HuH-7.5 (cell line): ENCODE results near the gene AP4B1.

Experiments
- DNase-seq: peaks from one replicate; pipeline ENCODE4 v3.0.0; 2011; ENCODE audit warnings: low spot score

Gene AP4B1

DNA sequence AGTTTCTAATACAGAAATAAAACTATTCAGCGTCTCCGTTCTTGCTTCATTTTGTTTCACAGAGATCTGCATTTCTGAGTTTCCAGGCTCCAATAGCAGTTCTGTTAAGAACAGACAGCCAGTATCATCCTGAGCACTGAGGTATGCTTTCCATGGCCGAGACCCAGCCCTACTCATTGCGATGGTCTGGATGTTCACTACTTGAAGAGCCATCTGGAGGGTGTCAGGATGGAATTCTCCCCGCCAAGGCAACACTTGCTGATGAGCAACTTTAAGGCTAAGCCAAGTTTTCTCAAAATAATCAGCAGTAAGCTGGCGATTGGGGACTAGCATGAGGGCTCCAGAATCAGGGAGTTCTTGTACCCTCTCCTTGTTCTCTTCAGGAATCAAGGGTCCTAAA, 9.5 kb downstream of the AP4B1 start:
- DNase-seq = no peak

- no peak for DNase-seq
Observed at GRCh38 chr1:113893267-113893666, 11.3 kb downstream of the AP4B1 start.

DNA sequence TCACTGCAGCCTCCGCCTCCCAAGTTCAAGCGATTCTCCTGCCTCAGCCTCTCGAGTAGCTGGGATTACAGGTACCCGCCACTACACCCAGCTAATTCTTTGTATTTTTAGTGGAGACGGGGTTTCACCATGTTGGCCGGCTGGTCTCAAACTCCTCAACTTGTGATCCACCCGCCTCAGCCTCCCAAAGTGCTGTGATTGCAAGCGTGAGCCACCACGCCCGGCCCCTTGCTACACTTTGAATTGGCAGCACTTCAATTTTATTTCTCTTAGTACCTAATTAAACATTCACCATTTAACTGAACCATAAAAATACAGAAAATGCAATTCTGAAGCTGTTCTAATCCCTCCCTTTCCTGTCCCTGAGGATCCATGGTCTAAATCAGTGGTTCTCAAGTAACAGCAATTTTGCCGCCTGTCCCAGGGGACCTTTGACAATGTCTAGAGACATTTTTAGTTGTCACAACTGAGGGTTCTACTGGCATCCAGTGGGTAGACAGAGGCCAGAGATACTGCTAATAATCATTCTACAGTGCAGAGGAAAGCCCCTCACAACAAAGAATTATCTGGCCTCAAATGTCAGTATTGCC, 12.9 kb downstream of the AP4B1 start:
- DNase-seq = no peak

GRCh38 chr1:113890816-113891215, 13.8 kb downstream of the AP4B1 start:
- DNase-seq = no peak

DNA sequence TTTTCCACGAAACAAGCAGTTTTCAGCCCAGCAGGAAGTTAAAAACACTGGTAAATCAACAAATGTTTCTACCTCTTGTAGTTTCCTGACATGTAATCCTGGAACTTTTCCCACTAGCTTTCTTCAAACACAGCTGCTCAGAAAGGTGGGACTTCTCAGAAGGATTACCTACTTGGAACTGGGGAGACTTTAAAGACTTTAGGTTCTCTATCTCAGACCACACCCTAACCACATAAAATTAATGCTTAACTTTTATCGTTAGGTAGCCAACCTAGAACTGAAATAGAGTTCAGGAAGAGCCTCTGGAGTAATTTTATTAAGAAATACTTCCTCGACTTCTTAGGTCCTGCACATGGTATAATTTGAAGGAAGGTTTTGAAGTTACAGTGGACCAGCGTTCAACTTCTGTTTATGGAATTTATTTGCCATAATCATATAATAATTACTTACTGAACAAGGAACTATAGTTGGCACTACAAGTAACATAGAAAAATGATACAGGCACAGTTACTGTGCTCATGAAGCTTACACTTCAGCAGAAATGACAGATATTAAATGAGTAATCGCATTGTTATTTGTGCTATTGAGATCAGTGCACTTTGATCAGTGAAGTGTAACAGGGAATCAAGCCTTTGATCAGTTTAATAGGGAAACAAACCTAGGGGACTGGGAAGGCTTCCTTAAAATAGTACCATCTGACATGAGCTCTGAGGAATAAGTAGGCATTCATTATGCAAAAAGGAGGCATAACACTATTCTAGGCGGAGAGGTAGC, 17.0 kb downstream of the AP4B1 start, which contains the start of gene BCL2L15:
BCL2L15 (minus strand) TSS at position 180 of the 774 bp plus-strand sequence. CDS start 206 bp downstream, outside the sequence.
- DNase-seq = no peak

DNA sequence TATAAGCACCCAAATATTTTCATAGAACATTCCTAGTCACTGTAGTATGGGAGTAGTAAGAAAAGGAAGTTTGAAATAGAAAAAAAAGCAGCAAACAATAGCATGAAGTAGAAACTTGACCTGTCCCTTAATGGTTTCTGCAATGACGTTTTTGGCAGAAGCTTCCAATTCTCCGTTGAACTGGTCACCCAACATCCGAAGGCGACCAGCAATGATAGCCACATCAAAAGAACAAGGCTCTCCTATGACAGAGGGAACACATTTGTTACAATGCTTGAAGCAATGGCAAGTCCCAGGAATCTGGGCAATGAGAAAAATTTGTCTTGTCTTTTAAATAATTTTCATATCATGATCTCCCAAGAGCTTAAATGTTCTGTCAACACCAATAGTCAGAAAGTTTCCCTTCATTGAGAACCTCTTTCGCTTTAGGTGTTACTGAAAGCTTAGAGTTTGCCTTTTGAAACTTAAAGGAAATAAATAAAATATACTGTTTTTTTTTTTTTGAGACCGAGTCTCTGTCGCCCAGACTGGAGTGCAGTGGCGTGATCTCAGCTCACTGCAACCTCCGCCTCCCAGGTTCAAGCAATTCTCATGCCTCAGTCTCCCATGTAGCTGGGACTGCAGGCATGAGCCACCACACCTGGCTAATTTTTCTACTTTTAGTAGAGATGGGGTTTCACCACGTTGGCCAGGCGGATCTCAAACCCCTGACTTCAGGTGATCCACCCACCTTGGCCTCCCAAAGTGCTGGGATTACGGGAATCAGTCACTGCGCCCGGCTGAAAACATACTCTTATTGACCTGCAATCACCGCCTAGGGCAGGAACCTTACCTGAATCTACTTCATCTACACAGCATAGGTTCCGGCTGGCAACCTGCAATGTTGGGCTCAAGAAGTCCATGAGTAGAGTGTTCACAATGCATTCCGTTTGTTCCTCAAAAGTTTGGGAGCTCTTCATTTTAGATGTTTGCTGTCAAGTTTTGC, 17.9 kb downstream of the AP4B1 start:
- DNase-seq = no peak

DNA sequence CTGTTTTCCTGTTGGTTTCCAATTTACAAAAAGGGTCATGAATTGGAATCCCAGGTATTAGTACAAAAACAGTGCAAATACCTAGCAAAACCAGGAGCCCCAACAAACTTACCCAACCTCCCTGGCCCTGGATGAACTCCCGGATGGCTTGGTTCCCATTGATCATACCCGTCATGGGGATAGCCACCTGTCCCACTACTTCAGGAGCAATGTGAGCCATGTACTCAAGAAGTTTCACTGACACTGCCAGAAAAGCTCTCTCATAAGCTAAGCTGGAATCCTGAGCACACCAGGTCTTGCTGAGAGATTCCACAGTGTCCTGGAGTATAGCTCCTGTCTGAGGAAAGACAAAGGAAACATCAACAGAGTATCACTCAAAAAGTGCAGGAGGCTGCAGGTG, 22.9 kb downstream of the AP4B1 start:
- no peak for DNase-seq

DNA sequence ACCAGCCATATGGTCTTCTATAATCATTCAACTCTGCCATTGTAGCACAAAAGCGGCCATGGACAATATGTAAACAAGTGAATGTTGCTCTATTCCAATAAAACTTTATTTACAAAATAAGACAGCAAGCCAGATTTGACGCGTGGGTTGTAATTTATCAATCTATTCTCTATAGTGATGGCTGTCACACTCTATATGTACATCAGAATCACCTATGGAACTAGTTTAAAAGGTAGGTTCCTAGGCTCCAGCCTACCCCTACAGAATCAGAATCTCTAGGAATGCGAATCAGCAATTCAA, 24.9 kb downstream of the AP4B1 start:
- no peak for DNase-seq

DNA sequence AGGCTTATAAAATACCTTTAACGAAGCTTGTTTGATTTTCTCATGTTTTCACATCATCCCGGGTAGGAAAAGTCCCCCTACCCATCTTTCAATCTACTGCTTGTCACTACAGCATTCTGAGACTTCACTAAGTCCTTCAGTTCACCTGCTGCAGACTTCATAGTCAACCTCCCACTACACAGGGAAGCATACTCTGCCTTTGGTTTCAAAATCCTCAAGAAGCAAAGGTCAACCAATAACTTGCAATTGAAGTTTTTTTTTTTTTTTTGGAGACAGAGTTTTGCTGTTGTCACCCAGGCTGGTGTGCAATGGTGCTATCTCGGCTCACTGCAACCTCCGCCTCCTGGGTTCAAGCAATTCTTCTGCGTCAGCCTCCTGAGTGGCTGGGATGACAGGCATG, 28.4 kb downstream of the AP4B1 start:
- DNase-seq = no peak

GRCh38 chr1:113875714-113876113, 28.9 kb downstream of the AP4B1 start:
- DNase-seq = no peak

DNA sequence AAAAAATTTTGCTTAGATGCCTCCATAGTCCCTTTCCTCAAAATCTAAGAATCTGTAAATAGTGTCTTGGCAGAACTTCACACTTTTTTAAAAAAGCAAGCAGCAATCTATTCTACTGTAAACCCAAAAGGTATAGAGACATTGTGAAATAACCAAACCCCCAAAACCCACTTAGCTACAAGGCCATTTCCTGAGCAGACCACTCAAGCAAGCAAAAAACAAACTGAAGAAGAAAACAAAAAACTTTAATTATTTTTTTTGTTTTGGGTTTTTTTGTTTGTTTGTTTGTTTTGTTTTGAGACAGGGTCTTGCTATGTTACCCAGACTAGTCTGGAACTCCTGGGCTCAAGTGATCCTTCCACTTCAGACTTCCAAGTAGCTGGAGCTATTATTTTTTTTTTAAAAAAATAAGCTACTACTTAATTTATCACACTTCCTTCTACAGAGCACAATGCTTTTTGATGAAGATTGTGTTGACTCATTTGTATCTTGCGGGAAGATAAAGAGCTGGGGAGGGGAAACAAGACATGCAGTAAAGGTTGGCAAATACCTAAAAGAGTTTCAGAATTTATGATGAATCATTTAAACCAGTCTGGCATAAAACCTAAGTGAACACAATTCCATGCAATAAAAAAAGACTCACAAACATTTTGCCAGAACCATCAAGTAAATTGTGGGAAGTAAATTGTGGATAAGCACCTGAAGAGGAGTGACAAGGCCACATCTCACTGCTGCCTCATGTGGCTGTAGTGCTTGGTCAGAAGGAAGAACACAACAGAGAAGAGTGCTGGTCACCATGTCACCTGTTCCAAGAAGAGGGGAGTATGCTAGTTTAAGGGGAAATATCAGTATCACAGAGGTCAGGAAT, 30.4 kb downstream of the AP4B1 start:
- peak; percentile 15 for DNase-seq

DNA sequence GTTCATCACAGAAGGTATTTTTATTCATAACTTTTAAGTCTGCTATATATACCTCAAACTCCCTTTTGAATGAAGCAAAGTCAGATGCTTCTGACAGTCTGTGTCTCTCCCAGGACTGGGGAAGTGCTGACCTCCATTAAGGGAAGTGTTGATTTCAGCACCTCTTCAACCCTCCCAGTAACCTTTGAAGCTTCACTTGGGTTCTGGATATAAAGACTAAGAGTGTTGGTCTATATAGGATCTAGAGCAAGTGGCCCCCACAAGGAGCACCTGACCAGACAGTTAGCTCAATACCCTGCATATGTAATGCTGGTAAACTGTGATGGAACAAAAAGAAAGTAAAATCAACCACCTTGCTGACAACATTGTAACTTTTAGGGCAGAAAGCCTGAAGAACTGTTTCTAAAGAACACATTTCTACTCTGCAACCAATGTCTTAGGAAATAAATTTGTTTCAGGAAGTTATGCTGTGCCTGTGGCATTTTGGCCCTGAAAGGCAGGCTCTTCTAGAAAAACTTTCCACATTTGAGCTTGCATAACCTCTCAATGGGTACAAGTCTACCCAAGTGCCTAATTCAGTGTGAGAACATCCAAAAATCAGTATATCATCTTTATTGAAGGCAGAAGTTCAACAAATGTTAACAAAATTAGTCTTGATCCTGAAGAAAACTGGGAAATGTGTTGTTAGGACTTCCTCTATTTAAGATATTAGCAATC, 32.2 kb downstream of the AP4B1 start:
- no peak for DNase-seq

GRCh38 chr1:113871597-113872113, 32.9 kb downstream of the AP4B1 start, which contains the start of gene PTPN22:
TSS of gene PTPN22 (minus strand) at chr1:113871712.
- DNase-seq = no peak

GRCh38 chr1:113870778-113871177, 33.8 kb downstream of the AP4B1 start:
- no peak for DNase-seq

DNA sequence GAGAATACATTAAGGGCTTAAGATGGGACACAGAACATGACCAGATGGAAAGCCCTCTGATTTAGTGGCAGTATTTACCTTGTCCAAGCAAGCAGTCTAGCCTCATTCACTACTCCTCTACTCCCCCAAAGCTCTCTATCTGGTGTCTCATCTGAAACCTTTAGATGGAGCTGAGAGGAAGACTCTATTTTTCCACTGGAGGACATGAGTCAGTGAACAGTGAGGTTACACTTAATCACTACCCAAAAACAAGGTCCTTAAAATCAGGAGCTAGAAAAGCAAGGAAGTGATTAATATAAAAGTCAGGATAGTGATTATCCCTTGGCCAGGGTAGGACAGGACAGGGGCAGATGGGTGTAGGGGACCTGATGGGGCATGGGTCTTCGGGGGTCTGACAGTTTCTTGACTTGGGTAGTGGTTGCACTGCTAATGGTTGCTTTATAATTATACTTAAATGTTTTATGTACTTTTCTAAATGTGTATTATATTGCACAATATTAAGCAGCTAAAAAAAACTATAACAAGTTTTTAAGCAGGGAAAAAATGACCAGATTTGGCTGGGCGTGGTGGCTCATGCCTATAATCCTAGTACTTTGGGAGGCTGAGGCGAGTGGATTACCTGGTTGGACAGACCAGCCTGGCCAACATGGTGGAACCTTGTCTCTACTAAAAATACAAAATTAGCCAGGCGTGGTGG, 36.1 kb downstream of the AP4B1 start:
- no peak for DNase-seq

DNA sequence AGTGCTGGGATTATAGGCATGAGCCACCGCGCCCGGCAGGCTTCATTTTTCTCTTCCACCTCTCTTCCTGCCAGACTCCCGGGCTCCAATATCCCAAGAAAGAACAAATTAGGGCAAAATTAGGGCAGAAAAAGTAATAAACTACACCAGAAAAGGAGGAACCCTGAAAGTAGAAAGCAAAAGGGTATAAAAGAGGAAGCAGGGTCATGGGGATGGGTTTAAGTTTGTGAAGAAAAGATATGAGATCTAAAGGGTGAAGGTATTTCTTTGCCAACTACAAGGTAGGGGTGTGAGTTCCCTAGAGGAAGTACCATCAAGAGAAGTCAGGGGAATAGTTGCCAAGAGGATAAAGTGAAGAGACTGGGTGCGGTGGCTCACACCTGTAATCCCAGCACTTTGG, 43.0 kb downstream of the AP4B1 start:
- no peak for DNase-seq

GRCh38 chr1:113860891-113861290, 43.7 kb downstream of the AP4B1 start:
- DNase-seq = no peak

- no peak for DNase-seq
Observed at GRCh38 chr1:113859478-113860175, 45.0 kb downstream of the AP4B1 start.

DNA sequence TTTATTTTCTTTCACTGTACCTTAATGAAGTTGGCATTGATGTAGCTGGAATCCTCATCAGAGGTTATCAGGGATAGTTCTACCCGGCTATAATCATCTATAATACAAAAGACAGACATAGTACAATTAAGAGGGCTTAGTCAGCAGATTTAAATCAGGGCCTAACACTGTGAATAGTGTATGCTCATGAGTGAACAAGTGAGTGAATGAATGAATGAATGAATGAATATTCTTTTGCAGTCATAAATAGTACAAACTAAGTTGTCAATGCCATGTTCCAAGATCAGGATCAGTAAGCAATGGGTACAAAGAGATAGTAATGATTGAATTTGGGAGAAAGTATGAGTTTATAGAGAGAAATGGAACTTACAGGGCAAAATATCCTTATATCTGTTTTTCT, 45.6 kb downstream of the AP4B1 start:
- no peak for DNase-seq

DNA sequence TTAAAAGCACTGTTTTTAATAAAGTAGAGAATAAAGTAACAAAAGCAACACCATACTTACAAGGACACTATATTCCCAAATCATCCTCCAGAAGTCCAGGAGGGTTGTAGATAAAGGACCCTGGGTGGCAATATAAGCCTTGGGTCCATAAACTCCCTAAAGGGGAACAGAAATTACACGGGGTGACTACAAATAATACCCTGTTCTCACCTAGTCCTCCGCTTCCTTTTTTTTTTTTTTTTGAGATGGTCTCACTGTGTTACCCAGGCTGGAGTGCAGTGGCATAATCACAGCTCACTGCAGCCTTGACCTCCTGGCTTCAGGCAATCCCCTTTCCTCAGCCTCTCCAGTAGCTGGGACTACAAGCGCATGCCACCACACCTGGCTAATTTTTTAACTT, 46.2 kb downstream of the AP4B1 start:
- DNase-seq = no peak
